GM20000 (cell line): Measurements from ENCODE around the gene ID3.
A peak's percentile ranks its signal among the peaks of the same experiment; 100 is the strongest.

Experiments used
- DNase-seq: peaks from one replicate; pipeline ENCODE4 v3.0.0; 2012; ENCODE audit warnings: low spot score
- TF ChIP-seq, protein P1 (sequence below): IDR thresholded peaks from 2 replicates; pipeline ENCODE4 v1.5.1; 2012; ENCODE audit warnings: mild to moderate bottlenecking, control low read depth; ENCODE audit errors: extremely low read depth, missing control alignments

The ID3 gene

DNA sequence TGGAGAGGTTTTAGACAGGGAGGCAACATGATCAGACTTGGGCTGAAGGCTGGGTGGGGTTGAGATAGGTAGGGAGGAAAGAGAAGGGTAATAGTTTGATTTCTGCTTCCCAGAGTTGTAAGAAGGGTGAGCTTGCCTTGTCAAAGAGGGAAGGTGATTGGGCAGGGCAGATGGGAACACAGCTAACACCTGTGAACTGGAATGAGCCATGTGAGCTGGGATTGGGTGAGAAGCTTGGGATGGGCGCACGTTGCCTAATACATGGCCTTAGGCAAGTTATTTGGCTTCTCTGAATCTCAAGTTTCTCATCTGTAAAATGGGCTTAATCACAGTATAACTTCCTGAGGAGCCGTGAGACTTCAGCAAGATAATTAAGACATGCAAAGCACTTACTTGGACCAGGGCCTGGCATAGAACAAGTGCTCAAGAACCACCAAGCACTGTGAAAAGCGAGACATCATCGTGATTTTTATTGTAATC lies 33.8 kb upstream of the ID3 start:
- no peak for DNase-seq
- TF ChIP-seq, protein P1, sequence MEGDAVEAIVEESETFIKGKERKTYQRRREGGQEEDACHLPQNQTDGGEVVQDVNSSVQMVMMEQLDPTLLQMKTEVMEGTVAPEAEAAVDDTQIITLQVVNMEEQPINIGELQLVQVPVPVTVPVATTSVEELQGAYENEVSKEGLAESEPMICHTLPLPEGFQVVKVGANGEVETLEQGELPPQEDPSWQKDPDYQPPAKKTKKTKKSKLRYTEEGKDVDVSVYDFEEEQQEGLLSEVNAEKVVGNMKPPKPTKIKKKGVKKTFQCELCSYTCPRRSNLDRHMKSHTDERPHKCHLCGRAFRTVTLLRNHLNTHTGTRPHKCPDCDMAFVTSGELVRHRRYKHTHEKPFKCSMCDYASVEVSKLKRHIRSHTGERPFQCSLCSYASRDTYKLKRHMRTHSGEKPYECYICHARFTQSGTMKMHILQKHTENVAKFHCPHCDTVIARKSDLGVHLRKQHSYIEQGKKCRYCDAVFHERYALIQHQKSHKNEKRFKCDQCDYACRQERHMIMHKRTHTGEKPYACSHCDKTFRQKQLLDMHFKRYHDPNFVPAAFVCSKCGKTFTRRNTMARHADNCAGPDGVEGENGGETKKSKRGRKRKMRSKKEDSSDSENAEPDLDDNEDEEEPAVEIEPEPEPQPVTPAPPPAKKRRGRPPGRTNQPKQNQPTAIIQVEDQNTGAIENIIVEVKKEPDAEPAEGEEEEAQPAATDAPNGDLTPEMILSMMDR: no peak

DNA sequence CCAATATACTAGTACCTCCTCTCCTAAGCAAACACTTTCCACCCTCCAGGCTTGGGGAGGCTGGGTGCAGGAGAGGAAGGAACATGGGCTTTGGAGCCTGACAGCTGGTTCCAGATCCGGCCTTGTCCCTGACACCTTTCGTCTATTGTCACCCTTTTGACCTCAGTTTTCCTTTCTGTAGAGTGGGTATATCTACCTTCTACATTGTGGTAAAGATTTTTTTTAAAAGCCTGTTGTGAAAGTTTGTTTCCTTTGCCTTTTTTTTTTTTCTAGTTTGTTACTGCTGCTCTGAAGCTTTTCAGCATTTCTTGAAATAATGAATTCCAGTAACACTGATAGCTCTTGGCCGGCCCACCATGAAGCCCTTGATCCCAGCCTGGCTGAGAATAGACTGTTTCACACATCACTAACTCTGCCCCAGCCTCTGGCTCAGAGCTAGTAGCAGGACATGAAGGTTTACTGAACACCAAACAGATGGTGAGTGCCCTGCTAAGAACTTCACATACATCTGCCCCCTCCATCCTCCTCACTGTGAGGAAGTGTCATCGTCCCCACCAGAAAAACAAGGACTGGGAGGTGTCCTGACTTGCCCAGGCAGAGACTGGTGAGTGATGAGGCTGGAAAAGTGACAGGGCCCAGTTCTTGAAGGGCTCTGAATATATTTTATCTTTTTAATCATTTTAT lies 33.0 kb upstream of the ID3 start:
- TF ChIP-seq, protein P1: no peak
- DNase-seq: no peak

DNA sequence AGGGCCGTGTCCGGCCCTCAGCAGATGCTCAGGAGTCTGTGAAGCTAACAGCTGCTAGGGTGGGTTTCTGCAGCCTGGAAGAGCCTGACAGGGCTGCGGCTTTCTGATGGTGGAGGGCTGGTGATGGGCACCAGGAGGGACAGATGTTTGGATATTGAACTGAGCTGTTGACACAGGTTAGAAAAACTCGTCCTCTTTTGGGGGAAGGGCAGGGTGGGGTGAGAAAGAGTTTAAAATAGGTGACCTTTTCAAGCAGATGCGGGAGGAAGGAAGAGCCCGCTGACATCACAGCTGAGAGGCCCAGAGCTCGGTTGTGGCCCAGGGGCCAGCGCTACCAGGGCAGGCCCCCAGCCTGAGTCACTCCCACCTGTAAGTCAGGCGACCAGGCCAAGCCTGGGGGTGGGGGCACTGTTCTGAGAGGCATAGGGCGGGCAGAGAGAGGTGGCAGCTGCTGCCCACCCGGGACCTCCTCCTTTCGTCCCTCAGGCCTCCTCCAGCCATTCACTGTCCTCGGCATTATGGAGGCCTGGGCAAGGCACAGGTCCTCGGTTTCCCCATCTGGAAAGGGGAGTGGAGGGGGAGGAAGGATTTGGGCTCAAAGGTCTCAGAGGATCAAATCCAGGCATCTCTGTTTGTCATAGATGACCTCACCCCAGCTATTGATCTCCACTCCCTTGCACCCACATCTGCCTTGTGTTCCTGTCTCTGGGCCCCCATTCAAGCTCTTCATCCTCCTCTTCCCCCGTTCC lies 32.3 kb upstream of the ID3 start:
- DNase-seq: peak; percentile 70
- TF ChIP-seq, protein P1: no peak

DNA sequence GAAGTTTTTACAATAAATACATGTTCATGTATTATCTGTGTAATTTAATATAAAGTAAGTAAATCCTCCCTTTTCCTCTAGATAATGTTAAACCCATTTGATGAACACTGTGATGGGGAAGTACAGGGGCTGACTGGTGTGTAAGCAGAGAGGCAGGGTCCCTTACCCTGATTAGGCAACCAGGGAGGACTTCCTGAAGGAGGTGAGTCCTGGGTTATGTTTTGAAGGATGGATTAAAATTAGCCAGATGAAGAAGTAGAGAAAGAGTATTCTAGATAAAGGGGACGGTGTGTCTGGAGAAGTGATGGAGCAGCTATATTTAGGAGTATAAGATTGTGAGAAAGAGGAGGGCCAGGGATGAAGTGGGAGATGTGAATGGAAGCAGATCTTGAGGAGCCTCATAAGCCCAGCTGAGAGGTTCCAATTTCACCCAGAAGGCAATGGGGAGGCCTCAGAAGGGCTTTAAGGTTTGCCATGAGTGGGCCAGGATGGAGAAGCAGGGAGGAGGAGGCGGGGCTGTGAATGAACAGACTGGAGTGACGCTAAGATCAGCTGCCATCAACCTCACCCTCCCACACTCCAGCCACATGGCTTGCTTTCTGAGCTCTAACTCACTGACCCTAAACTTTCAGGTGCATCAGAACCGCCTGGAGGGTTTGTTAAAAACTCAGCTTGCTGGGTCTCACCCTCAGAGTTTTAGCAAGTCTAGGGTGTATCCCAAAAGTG lies 30.9 kb upstream of the ID3 start:
- peak; percentile 63 for DNase-seq
- TF ChIP-seq, protein P1: no peak

DNA sequence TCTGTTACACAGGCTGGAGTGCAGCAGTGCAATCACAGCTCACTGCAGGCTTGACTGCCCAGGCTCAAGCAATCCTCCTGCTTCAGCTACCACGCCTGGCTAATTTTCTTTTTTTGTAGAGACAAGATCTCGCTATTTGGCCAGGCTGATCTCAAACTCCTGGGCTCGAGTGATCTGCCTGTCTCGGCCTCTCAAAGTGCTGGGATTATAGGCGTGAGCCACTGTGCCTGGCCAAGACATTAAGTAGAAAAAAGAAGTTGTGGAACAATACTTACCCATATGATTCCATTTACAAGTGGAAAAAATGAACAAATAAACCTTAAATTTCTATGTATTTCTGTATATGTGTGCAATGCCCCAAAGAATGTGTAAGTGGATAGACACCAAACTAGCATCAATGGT lies 30.3 kb upstream of the ID3 start:
- TF ChIP-seq, protein P1: no peak

DNA sequence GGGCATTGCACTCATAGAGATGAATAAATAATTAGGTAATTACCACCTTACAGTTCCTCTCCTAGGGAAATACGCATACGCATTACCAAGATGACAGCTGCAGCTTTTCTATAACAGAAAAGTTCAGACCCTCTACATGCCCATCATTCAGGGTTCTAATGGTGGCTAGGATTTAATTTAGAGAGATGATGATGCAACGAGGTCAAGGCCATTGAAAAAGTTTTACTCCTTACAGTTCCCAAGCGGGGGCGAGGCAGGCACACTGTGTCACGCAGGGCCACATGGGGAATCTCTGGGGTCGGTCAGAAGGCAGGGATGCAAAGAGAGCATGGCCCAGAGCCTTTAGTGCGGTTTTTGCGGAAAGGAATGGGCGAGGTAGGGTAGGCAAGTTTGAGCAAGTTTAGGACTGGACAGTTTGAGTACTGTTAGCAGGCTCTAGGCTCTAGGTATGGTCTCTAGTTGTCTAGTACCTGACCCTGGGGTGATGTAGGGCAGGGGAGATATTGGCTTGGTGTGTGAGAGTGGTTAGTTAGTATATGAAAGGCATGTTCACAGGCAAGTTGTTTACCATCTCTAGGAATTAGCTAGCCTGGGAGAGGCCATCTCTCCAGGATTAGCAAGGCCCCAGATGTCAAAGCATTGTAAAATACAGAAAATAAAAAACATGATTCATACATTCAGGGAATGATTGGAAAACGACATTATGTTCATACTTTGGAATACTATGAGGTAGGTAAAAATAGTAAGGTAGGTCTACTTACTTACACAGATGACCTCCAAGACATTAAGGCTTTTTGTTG lies 29.6 kb upstream of the ID3 start:
- TF ChIP-seq, protein P1: no peak
- no peak for DNase-seq

More for the DNA sequence above, 30.3 kb upstream of the ID3 start:
- DNase-seq: no peak
